PFSK-1 (cell line): ENCODE measurements around the gene CDR2.

Experiments used
- POLR2AphosphoS5 ChIP-seq: IDR thresholded peaks from 2 replicates; pipeline ENCODE4 v1.6.1; 2012; ENCODE audit warnings: low read depth, mild to moderate bottlenecking, control low read depth, low read length, moderate library complexity
- REST ChIP-seq, 2 experiments: IDR thresholded peaks; 2 replicates each; pipeline versions ENCODE4 v1.6.1 to v1.8.0; 2011 to 2012; ENCODE audit warnings: low read depth in 2 of 2, low read length in 2 of 2, control low read depth in 1 of 2, inconsistent platforms in 1 of 2, mild to moderate bottlenecking in 1 of 2, moderate library complexity in 1 of 2; ENCODE audit not compliant: insufficient read depth in 1 of 2
- SIN3A ChIP-seq: IDR thresholded peaks from 2 replicates; pipeline ENCODE4 v1.6.1; 2012; ENCODE audit warnings: mild to moderate bottlenecking, low read length, moderate library complexity, borderline replicate concordance; ENCODE audit not compliant: insufficient read depth
- TAF1 ChIP-seq: IDR thresholded peaks from 2 replicates; pipeline ENCODE4 v1.6.1; 2012; ENCODE audit warnings: low read length, control low read depth, borderline replicate concordance; ENCODE audit not compliant: insufficient read depth

GRCh38 chr16:22333457-22333994, 40.9 kb downstream of the CDR2 start:
- TF ChIP-seq POLR2AphosphoS5 = no peak
- TF ChIP-seq SIN3A = no peak
- no peak for TF ChIP-seq TAF1
- TF ChIP-seq REST (IDR thresholded peaks at IDR 0.05; ENCODE audit: insufficient read depth in 1 of 2, low read depth in 2 of 2, low read length in 2 of 2) = no peak
